ENCODE data around the gene SOX12. TPM values are rescaled to one million over a fixed set of nuclear protein-coding genes. Genes with fewer than 3 reads are reported as not detected.

The SOX12 gene
- total RNA-seq, 2 experiments from 2014 or later = 11.6 to 11.9 TPM

DNA sequence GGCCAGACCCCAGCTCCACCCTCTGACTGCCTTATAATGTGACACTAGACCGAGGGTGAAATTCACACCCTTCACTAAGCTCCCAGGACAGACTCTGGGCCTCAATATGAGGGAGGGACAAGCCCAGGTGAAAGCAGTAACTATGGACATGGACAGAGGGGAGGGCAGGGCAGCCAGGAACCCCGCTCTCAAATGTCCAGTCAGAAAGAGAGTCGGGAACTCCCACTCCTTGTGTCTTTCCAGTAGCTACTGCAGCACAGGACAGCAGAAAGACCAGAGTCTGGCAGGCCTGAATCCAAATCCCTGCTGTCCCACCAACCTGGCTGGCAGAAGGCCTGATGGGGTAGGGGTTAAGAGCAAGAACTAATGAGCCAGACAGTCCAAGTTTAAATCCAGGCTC lies 41.2 kb upstream of the SOX12 start:
- ChIA-PET POLR2A (interaction anchor here (0.5 kb wide), 1 partner anchor 13 kb away, joined by 3 read pairs; the partner anchor contains the start of gene ZCCHC3), CTCF (no interaction called here)
- Mint-ChIP-seq H3K27me3 (no peaks in the 10 kb centered on the region), H3K27ac (no peak overlapping the region), H3K4me1 (ENCODE audit: low read depth) (no peaks in the 10 kb centered on the region), H3K36me3 (ENCODE audit: low read depth) (no peaks in the 10 kb centered on the region), H3K4me3 (no peak overlapping the region), H3K9me3 (no peaks in the 10 kb centered on the region)
- TF ChIP-seq, protein P1, sequence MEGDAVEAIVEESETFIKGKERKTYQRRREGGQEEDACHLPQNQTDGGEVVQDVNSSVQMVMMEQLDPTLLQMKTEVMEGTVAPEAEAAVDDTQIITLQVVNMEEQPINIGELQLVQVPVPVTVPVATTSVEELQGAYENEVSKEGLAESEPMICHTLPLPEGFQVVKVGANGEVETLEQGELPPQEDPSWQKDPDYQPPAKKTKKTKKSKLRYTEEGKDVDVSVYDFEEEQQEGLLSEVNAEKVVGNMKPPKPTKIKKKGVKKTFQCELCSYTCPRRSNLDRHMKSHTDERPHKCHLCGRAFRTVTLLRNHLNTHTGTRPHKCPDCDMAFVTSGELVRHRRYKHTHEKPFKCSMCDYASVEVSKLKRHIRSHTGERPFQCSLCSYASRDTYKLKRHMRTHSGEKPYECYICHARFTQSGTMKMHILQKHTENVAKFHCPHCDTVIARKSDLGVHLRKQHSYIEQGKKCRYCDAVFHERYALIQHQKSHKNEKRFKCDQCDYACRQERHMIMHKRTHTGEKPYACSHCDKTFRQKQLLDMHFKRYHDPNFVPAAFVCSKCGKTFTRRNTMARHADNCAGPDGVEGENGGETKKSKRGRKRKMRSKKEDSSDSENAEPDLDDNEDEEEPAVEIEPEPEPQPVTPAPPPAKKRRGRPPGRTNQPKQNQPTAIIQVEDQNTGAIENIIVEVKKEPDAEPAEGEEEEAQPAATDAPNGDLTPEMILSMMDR (IDR thresholded peaks at IDR 0.05) = no peak
- Histone ChIP-seq H3K4me3 (ENCODE audit: low read length) (no peak overlapping the region), H3K4me1 (ENCODE audit: insufficient read depth, low read length) (no peaks in the 10 kb centered on the region), H3K9me3 (ENCODE audit: control insufficient read depth in 1 of 2, insufficient read depth in 1 of 2, low read length in 2 of 2) (no peaks in the 10 kb centered on the region), H3K36me3 (ENCODE audit: insufficient read depth, low read length) (no peaks in the 10 kb centered on the region), H3K27ac (ENCODE audit: low read depth in 1 of 2, low read length in 2 of 2) (no peak overlapping the region), H3K27me3 (ENCODE audit: control insufficient read depth in 1 of 2, insufficient read depth in 2 of 2, low read length in 2 of 2) (no peaks in the 10 kb centered on the region)
- intact Hi-C loops (cut with DNase I, micrococcal nuclease) = no loop called here
- ATAC-seq (ENCODE audit: poor library complexity) (no peak), DNase-seq (no peak)

DNA sequence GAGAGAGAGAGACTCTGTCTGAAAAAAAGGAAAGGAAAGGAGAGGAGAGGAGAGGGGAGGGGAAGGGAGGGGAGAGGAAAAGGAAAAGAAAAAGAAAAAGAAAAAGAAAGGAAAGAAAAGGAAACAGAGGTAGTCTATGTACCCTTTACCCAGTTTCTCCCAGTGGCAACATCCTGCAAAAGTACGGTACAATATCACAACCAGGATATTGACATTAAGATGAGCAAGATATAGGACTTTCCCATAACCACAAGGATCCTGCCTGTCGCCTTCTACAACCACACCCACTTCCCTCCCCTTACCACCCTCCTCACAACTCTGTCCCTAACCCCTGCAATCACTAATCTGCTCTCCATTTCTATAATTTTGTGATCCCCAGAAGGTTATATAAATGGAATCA lies 38.8 kb upstream of the SOX12 start:
- Mint-ChIP-seq H3K4me3 (no peak overlapping the region), H3K4me1 (ENCODE audit: low read depth) (peaks cover 6% of the 10 kb centered on the region), H3K36me3 (ENCODE audit: low read depth) (no peaks in the 10 kb centered on the region), H3K9me3 (no peaks in the 10 kb centered on the region), H3K27me3 (no peaks in the 10 kb centered on the region), H3K27ac (no peak overlapping the region)
- TF ChIP-seq, protein P1 (IDR thresholded peaks at IDR 0.05) = no peak
- POLR2A ChIA-PET = no interaction called here
- Histone ChIP-seq H3K36me3 (ENCODE audit: insufficient read depth, low read length) (no peaks in the 10 kb centered on the region), H3K4me3 (ENCODE audit: low read length) (no peak overlapping the region), H3K27ac (ENCODE audit: low read depth in 1 of 2, low read length in 2 of 2) (no peak overlapping the region), H3K27me3 (ENCODE audit: control insufficient read depth in 1 of 2, insufficient read depth in 2 of 2, low read length in 2 of 2) (no peaks in the 10 kb centered on the region), H3K9me3 (ENCODE audit: control insufficient read depth in 1 of 2, insufficient read depth in 1 of 2, low read length in 2 of 2) (no peaks in the 10 kb centered on the region), H3K4me1 (ENCODE audit: insufficient read depth, low read length) (peaks cover 16% of the 10 kb centered on the region)
- DNase-seq (no peak), ATAC-seq (ENCODE audit: poor library complexity) (no peak)
- intact Hi-C loops (cut with DNase I, micrococcal nuclease) = no loop called here
- CTCF ChIA-PET = no interaction called here

DNA sequence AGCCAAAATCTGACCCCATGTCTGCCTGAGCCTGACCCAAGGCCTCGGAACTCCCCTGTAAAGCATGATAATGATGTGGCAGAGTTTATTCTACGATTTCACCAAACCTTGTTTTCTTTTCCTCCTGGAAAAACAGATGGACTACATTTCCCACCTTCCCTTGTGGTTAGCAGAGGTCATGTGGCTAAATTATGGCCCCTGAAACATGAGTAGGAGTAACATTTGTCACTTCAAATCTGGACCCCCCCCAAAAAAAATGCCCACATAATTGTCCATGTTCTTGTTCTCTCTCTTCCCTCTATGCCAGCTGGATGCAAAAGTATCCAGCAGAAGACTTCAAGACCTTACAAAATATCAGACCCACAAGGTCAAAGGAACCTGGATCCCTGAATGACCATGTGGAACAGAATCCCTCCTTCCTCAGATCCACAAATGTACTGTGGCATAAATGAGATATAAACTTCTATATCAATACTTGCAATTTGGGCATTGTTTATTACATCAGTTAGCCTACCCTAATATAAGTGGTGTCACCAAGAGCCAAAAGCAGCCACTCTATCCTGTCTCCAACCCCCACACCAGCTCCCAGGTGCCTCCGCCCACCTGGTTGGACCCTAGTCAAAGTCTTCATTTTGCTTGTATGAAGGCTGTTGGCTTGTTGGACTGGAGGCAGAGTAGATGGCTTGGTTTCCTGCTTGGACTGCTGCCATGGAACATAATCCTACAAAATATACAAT lies 36.2 kb upstream of the SOX12 start:
- POLR2A ChIA-PET = no interaction called here
- CTCF ChIA-PET = no interaction called here
- ATAC-seq (ENCODE audit: poor library complexity) (no peak), DNase-seq (no peak)
- H3K27ac Mint-ChIP-seq = no peak overlapping the region
- peak overlapping the region; percentile 60 for H3K4me3 Mint-ChIP-seq
- no peaks in the 10 kb centered on the region for H3K27me3 Mint-ChIP-seq
- H3K4me1 ChIP-seq (ENCODE audit: insufficient read depth, low read length) = peaks cover 21% of the 10 kb centered on the region
- intact Hi-C loops (cut with DNase I, micrococcal nuclease) = no loop called here
- no peaks in the 10 kb centered on the region for H3K36me3 ChIP-seq (ENCODE audit: insufficient read depth, low read length)
- peaks cover 6% of the 10 kb centered on the region for H3K4me1 Mint-ChIP-seq (ENCODE audit: low read depth)
- no peak overlapping the region for H3K27ac ChIP-seq (ENCODE audit: low read depth in 1 of 2, low read length in 2 of 2)
- H3K9me3 ChIP-seq (ENCODE audit: control insufficient read depth in 1 of 2, insufficient read depth in 1 of 2, low read length in 2 of 2) = no peaks in the 10 kb centered on the region
- H3K9me3 Mint-ChIP-seq = no peaks in the 10 kb centered on the region
- no peaks in the 10 kb centered on the region for H3K36me3 Mint-ChIP-seq (ENCODE audit: low read depth)
- TF ChIP-seq, protein P1 (IDR thresholded peaks at IDR 0.05) = no peak
- no peak overlapping the region for H3K4me3 ChIP-seq (ENCODE audit: low read length)
- H3K27me3 ChIP-seq (ENCODE audit: control insufficient read depth in 1 of 2, insufficient read depth in 2 of 2, low read length in 2 of 2) = no peaks in the 10 kb centered on the region

Measured in CD4-positive, alpha-beta T cell (primary cell).